Rectal smooth muscle tissue (tissue), 1 donor: Measurements from ENCODE around the gene RDX.

ENCODE experiments used
- H3K27ac ChIP-seq: one replicate; pipeline ENCODE4 v1.7.0; 2013; ENCODE audit warnings: low read depth, low read length, inconsistent platforms
- H3K27me3 ChIP-seq: one replicate; pipeline ENCODE4 v1.7.0; 2013; ENCODE audit warnings: low read length; ENCODE audit not compliant: control insufficient read depth, insufficient read depth
- H3K36me3 ChIP-seq: one replicate; pipeline ENCODE4 v1.7.0; 2013; ENCODE audit warnings: low read length; ENCODE audit not compliant: control insufficient read depth, insufficient read depth
- H3K4me1 ChIP-seq: one replicate; pipeline ENCODE4 v1.7.0; 2013; ENCODE audit warnings: low read length; ENCODE audit not compliant: control insufficient read depth, insufficient read depth
- H3K4me3 ChIP-seq: one replicate; pipeline ENCODE4 v1.7.0; 2013; ENCODE audit warnings: low read length
- H3K9ac ChIP-seq: one replicate; pipeline ENCODE4 v1.7.0; 2013; ENCODE audit warnings: low read length

The RDX gene

GRCh38 chr11:110168033-110168803 lies 128.2 kb downstream of the RDX start:
- Histone ChIP-seq H3K27me3 (no peaks in the 10 kb centered on the region), H3K36me3 (peaks cover 3% of the 10 kb centered on the region), H3K4me1 (no peaks in the 10 kb centered on the region), H3K4me3 (no peak overlapping the region), H3K27ac (no peak overlapping the region), H3K9ac (no peak overlapping the region)

DNA sequence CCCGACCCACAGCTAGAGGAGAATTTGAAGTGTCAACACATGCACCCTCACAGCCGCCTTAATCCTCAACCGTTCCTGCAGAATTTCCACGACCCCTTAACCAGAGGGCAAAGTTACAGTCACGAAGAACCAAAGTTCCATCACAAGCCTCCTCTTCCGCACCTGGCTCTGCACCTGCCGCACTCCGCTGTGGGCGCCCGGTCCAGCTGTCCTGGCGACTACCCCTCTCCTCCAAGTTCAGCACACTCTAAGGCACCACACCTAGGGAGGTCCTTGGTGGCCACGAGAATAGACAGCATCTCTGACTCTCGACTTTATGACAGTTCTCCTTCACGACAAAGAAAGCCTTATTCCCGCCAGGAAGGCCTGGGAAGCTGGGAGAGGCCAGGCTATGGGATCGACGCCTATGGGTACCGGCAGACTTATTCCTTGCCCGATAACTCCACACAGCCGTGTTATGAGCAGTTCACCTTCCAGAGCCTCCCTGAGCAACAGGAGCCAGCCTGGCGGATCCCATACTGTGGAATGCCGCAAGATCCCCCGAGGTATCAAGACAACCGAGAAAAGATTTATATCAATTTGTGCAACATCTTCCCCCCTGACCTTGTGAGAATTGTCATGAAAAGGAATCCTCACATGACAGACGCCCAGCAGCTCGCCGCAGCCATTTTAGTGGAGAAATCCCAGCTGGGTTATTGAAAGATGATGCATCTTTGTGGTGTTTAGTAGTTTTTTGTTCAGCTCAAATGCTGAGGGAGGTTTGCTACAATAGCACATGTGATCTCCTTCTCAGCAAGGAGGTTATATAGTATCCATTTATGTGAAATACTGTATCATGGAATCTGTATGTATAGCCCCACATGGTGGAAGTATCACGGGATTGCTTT lies 131.1 kb downstream of the RDX start:
- no peaks in the 10 kb centered on the region for H3K27me3 ChIP-seq
- H3K27ac ChIP-seq, result no peak overlapping the region
- H3K4me1 ChIP-seq, result no peaks in the 10 kb centered on the region
- peaks cover 3% of the 10 kb centered on the region for H3K36me3 ChIP-seq
- H3K4me3 ChIP-seq, result no peak overlapping the region
- H3K9ac ChIP-seq, result no peak overlapping the region

DNA sequence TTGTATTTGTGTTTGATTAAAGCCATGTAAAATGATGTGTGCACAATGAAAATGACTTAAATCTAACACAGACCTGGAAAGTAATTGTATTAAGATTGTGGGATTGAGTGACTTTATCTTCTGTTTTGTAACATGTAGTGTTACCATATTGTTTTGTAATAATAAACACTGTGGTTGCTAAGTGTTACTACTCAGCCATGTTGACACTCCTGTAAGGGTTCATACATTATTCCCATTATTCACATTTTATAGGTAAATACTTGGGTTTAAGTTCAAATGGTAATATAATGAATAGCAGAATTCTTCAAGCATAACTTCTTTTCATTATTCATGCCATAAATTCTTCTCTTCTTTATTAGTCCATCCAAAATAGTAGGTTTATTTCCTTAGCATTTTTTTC lies 134.2 kb downstream of the RDX start:
- Histone ChIP-seq H3K27ac (no peak overlapping the region), H3K4me1 (no peaks in the 10 kb centered on the region), H3K9ac (no peak overlapping the region), H3K27me3 (no peaks in the 10 kb centered on the region), H3K36me3 (peaks cover 12% of the 10 kb centered on the region), H3K4me3 (no peak overlapping the region)

DNA sequence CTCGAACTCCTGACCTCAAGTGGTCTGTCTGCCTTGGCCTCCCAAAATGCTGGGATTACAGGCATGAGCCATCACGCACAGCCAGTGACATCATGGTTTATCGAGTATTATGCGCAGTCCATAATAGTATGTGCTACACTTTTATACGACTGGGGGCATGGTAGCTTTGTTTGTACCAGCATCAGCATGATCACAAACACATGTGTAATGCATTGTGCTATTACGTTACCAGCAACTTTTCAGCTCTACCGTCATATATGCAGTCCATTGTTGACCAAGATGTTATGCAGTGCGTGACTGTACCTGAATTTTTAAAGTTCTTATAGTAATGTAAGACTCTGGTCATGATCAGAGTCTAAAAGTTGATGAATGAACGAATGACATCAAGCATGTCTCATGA lies 135.4 kb downstream of the RDX start:
- no peak overlapping the region for H3K9ac ChIP-seq
- H3K27ac ChIP-seq, result no peak overlapping the region
- no peak overlapping the region for H3K4me3 ChIP-seq
- no peaks in the 10 kb centered on the region for H3K4me1 ChIP-seq
- peaks cover 12% of the 10 kb centered on the region for H3K36me3 ChIP-seq
- no peaks in the 10 kb centered on the region for H3K27me3 ChIP-seq

GRCh38 chr11:110160437-110160836 lies 136.0 kb downstream of the RDX start:
- no peaks in the 10 kb centered on the region for H3K27me3 ChIP-seq
- H3K36me3 ChIP-seq, result peaks cover 12% of the 10 kb centered on the region
- no peak overlapping the region for H3K27ac ChIP-seq
- H3K4me1 ChIP-seq, result no peaks in the 10 kb centered on the region
- H3K9ac ChIP-seq, result no peak overlapping the region
- no peak overlapping the region for H3K4me3 ChIP-seq

GRCh38 chr11:110160016-110160415 lies 136.4 kb downstream of the RDX start:
- Histone ChIP-seq H3K9ac (no peak overlapping the region), H3K4me1 (no peaks in the 10 kb centered on the region), H3K27me3 (no peaks in the 10 kb centered on the region), H3K36me3 (peaks cover 12% of the 10 kb centered on the region), H3K4me3 (no peak overlapping the region), H3K27ac (no peak overlapping the region)

- Histone ChIP-seq H3K27ac (no peak overlapping the region), H3K9ac (no peak overlapping the region), H3K4me3 (no peak overlapping the region), H3K27me3 (no peaks in the 10 kb centered on the region), H3K4me1 (no peaks in the 10 kb centered on the region), H3K36me3 (peaks cover 12% of the 10 kb centered on the region)
These were observed 136.9 kb downstream of the RDX start for GRCh38 chr11:110159476-110159875.

GRCh38 chr11:110158317-110159200 lies 137.9 kb downstream of the RDX start:
- H3K36me3 ChIP-seq, result peaks cover 9% of the 10 kb centered on the region
- H3K9ac ChIP-seq, result no peak overlapping the region
- H3K27me3 ChIP-seq, result no peaks in the 10 kb centered on the region
- H3K4me1 ChIP-seq, result no peaks in the 10 kb centered on the region
- no peak overlapping the region for H3K4me3 ChIP-seq
- H3K27ac ChIP-seq, result no peak overlapping the region

- Histone ChIP-seq H3K4me1 (no peaks in the 10 kb centered on the region), H3K4me3 (no peak overlapping the region), H3K27ac (no peak overlapping the region), H3K36me3 (peaks cover 10% of the 10 kb centered on the region), H3K27me3 (no peaks in the 10 kb centered on the region), H3K9ac (no peak overlapping the region)
These were observed 139.9 kb downstream of the RDX start for GRCh38 chr11:110156503-110156902.

- H3K9ac ChIP-seq, result no peak overlapping the region
These were observed 142.9 kb downstream of the RDX start for GRCh38 chr11:110153474-110153873.

GRCh38 chr11:110152199-110152598 lies 144.2 kb downstream of the RDX start:
- Histone ChIP-seq H3K36me3 (peaks cover 2% of the 10 kb centered on the region), H3K4me1 (no peaks in the 10 kb centered on the region), H3K27me3 (no peaks in the 10 kb centered on the region), H3K9ac (no peak overlapping the region), H3K4me3 (no peak overlapping the region), H3K27ac (no peak overlapping the region)

More at GRCh38 chr11:110153474-110153873, 142.9 kb downstream of the RDX start:
- H3K27me3 ChIP-seq, result no peaks in the 10 kb centered on the region
- no peak overlapping the region for H3K4me3 ChIP-seq
- H3K27ac ChIP-seq, result no peak overlapping the region
- H3K36me3 ChIP-seq, result peaks cover 6% of the 10 kb centered on the region
- H3K4me1 ChIP-seq, result no peaks in the 10 kb centered on the region
